Neural cell (in vitro differentiated cells): Measurements from ENCODE around the gene NKRF.

Source experiments
- EZH2 ChIP-seq: fragments of 200-600, 300-800 bp; shearing (Covaris generic), sonication (generic); IDR thresholded peaks from 2 replicates; pipeline ENCODE4 v1.6.1; 2014; ENCODE audit warnings: antibody characterized with exemption, low read length, borderline replicate concordance, mild to moderate bottlenecking; ENCODE audit not compliant: insufficient read depth, poor library complexity, severe bottlenecking
- POLR2AphosphoS5 ChIP-seq: IDR thresholded peaks from 2 replicates; pipeline ENCODE4 v1.6.1; 2012
- RAD21 ChIP-seq: fragments of 450-650 bp; conservative IDR thresholded peaks from 2 replicates; pipeline ENCODE4 v1.6.1; 2014; ENCODE audit warnings: antibody characterized with exemption, mild to moderate bottlenecking, moderate library complexity
- TF ChIP-seq, protein P1 (sequence below): fragments of 450-650 bp; IDR thresholded peaks from 2 replicates; pipeline ENCODE4 v1.5.1; 2014; ENCODE audit warnings: antibody characterized with exemption, mild to moderate bottlenecking, moderate library complexity; ENCODE audit not compliant: poor library complexity, severe bottlenecking

DNA sequence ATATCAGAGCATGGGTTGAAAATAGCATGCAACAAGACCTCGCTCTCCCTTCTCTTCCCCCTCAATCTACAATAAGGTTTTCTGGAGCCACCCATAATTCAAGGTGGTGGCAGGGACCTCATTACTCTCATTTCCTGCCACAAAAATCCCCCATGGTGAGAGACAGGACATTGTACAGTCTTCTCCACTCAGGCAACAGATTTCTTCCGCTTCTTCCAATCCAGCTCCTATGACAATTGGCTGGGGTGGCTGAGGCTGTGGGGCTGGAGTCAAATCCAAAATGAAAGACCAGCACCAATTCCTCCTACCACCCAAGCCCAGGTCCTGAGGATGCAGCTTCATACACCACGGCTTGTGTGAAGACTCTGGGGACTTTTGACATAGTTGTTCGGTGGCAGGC, 40.3 kb upstream of the NKRF start:
- TF ChIP-seq EZH2: no peak
- TF ChIP-seq, protein P1, sequence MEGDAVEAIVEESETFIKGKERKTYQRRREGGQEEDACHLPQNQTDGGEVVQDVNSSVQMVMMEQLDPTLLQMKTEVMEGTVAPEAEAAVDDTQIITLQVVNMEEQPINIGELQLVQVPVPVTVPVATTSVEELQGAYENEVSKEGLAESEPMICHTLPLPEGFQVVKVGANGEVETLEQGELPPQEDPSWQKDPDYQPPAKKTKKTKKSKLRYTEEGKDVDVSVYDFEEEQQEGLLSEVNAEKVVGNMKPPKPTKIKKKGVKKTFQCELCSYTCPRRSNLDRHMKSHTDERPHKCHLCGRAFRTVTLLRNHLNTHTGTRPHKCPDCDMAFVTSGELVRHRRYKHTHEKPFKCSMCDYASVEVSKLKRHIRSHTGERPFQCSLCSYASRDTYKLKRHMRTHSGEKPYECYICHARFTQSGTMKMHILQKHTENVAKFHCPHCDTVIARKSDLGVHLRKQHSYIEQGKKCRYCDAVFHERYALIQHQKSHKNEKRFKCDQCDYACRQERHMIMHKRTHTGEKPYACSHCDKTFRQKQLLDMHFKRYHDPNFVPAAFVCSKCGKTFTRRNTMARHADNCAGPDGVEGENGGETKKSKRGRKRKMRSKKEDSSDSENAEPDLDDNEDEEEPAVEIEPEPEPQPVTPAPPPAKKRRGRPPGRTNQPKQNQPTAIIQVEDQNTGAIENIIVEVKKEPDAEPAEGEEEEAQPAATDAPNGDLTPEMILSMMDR: no peak
- TF ChIP-seq POLR2AphosphoS5: no peak
- TF ChIP-seq RAD21: no peak
